ENCODE measurements around the gene KRTAP4-6. TPM values are rescaled to one million over a fixed set of nuclear protein-coding genes. Genes with fewer than 3 reads are reported as not detected.

The KRTAP4-6 gene
- total and polyA plus RNA-seq, 2 of the 8 experiments (the other 6 are each of a cell fraction or from before 2014, with no cell fraction given) = not detected

DNA sequence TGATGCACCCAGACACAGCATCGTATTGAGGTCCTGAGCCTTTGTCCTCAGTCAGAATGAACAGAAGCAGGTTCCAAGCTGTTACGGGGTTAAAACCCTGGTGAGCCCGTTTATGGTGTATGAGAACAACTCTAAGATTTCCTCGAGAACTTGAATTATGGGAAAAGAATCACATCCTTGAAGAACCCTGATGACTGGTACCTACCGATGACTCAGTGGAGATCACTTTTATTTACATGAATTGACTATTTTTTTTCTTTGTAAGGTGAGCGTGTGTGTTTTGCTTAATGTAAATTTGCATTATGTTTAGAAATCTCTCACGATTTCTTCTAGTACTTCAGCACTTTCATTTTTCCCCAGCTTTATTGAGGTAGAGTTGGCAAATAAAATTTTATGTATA, 23.5 kb upstream of the KRTAP4-6 start:
- no peak for TF ChIP-seq HDAC2 (IDR thresholded peaks at IDR 0.05; ENCODE audit: borderline replicate concordance in 1 of 2, low read depth in 2 of 2, low read length in 2 of 2)
- no peak for TF ChIP-seq POLR2AphosphoS5 (IDR thresholded peaks at IDR 0.05; ENCODE audit: low read depth, low read length)
- TF ChIP-seq SRF (IDR thresholded peaks at IDR 0.05; ENCODE audit: low read depth, low read length) = no peak
- TF ChIP-seq EZH2 (IDR thresholded peaks at IDR 0.05; ENCODE audit: low read depth, low read length, severe bottlenecking) = no peak
- no peak for TF ChIP-seq SP2 (IDR thresholded peaks at IDR 0.05; ENCODE audit: low read length)
- TF ChIP-seq ZNF274 (IDR thresholded peaks at IDR 0.05; ENCODE audit: borderline replicate concordance, extremely low read depth, low read length) = no peak
- no peak for TF ChIP-seq EP300 (IDR thresholded peaks at IDR 0.05; ENCODE audit: borderline replicate concordance in 1 of 2, low read depth in 2 of 2, low read length in 2 of 2)
- H2BK12ac ChIP-seq (ENCODE audit: low read depth, low read length) = no peak overlapping the region
- H2BK15ac ChIP-seq (ENCODE audit: low read length) = no peak overlapping the region
- no peak overlapping the region for H3K23ac ChIP-seq (ENCODE audit: insufficient read length)
- no peak overlapping the region for H2BK20ac ChIP-seq (ENCODE audit: low read length)
- ChIA-PET POLR2A (ENCODE audit: partially characterized antibody) (no interaction called here), CTCF (ENCODE audit: partially characterized antibody) (no interaction called here)
- peaks cover 0 to 4% (median 1%) of the 10 kb centered on the region in 4 experiments; a peak in 1 of 7 replicates for H3K4me1 ChIP-seq (replicated peaks in 1 of 4; ENCODE audit: control insufficient read depth in 3 of 4, insufficient read depth in 4 of 4, low read length in 3 of 4)
- H3K23me2 ChIP-seq (ENCODE audit: low read depth, low read length) = no peaks in the 10 kb centered on the region
- no peaks in the 10 kb centered on the region; a peak in 1 of 4 replicates for H3K9me3 ChIP-seq (ENCODE audit: insufficient read depth in 2 of 2, low read depth in 1 of 2, low read length in 1 of 2)
- no peak overlapping the region for H2BK120ac ChIP-seq (replicated peaks; ENCODE audit: low read depth, low read length)
- H3K9ac ChIP-seq (replicated peaks in 1 of 4; ENCODE audit: extremely low read depth in 1 of 4, low read depth in 3 of 4, low read length in 3 of 4) = no peak overlapping the region
- H2AFZ ChIP-seq (ENCODE audit: low read length) = no peak overlapping the region
- H3K36me3 ChIP-seq (ENCODE audit: control insufficient read depth in 2 of 4, insufficient read depth in 4 of 4, low read length in 3 of 4) = no peaks in the 10 kb centered on the region
- no peak overlapping the region for H3K56ac ChIP-seq (replicated peaks; ENCODE audit: insufficient read length, low read depth, low read length)
- H3K14ac ChIP-seq (ENCODE audit: insufficient read length) = no peak overlapping the region
- H3K4me3 ChIP-seq (ENCODE audit: extremely low read depth in 1 of 4, insufficient read depth in 2 of 4, low read depth in 3 of 4, low read length in 4 of 4) = no peak overlapping the region
- H3K4me2 ChIP-seq (ENCODE audit: insufficient read depth in 1 of 2, low read depth in 2 of 2, low read length in 2 of 2) = no peak overlapping the region
- no peak overlapping the region for H2AK5ac ChIP-seq (ENCODE audit: low read depth, low read length)
- no peaks in the 10 kb centered on the region for H3K79me1 ChIP-seq (ENCODE audit: low read depth, low read length)
- H4K8ac ChIP-seq (ENCODE audit: extremely low read depth, insufficient read depth, low read length) = no peak overlapping the region
- FAIRE-seq (no peak), DNase-seq (ENCODE audit: low read depth in 1 of 2, low spot score in 2 of 2) (no peak)
- no peak overlapping the region for H4K91ac ChIP-seq (replicated peaks; ENCODE audit: insufficient read length, low read length)
- H3K27ac ChIP-seq (ENCODE audit: low read depth, low read length) = no peak overlapping the region
- H3K79me2 ChIP-seq (ENCODE audit: control insufficient read depth in 1 of 2, insufficient read depth in 2 of 2, low read length in 2 of 2) = no peaks in the 10 kb centered on the region
- WGBS, 2 experiments (ENCODE audit: extremely low coverage in 1 of 2, insufficient coverage in 1 of 2, insufficient read length in 1 of 2, insufficient replicate concordance in 2 of 2, low coverage in 1 of 2, low lambda C conversion rate in 2 of 2, missing lambda C conversion rate in 1 of 2) = 97% methylated on average over 7 of the region's 7 CpGs; no CpG with 5 or more reads in 1 of the 2 experiments
- H3K4ac ChIP-seq (replicated peaks; ENCODE audit: insufficient read length, low read depth, low read length) = no peak overlapping the region
- H4K20me1 ChIP-seq (replicated peaks in 1 of 2; ENCODE audit: control insufficient read depth in 1 of 2, insufficient read depth in 2 of 2, low read length in 2 of 2) = no peaks in the 10 kb centered on the region
- H2BK5ac ChIP-seq (ENCODE audit: low read depth, low read length) = no peak overlapping the region
- H4K5ac ChIP-seq (ENCODE audit: insufficient read length, low read depth, low read length) = no peak overlapping the region
- H3K18ac ChIP-seq (ENCODE audit: extremely low read depth, low read length) = no peak overlapping the region
- H3K27me3 ChIP-seq (replicated peaks in 1 of 4; ENCODE audit: control insufficient read depth in 3 of 4, extremely low read depth in 1 of 4, insufficient read depth in 3 of 4, low read length in 3 of 4) = no peaks in the 10 kb centered on the region

Data from H1 (cell line).